ENCODE measurements around the gene TRIO.

TRIO gene

DNA sequence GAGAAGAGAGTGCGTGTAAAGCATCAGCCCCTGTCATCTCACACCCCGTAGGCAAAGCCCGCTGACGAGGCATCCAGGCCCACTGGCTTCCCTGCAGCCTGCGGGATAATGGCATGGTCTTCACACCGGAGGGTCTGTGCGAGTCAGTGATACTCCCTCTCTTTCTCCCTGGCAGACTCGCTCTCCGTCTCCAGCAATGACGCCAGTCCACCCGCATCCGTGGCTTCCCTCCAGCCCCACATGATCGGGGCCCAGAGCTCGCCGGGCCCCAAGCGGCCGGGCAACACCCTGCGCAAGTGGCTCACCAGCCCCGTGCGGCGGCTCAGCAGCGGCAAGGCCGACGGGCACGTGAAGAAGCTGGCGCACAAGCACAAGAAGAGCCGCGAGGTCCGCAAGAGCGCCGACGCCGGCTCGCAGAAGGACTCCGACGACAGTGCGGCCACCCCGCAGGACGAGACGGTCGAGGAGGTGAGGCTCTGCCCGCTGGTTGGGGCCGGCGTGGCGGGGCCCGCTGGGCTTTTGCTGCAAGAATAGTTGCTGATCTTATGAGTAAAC, 317.8 kb downstream of the TRIO start:
- DNase-seq (ENCODE audit: low spot score), result no peak

DNA sequence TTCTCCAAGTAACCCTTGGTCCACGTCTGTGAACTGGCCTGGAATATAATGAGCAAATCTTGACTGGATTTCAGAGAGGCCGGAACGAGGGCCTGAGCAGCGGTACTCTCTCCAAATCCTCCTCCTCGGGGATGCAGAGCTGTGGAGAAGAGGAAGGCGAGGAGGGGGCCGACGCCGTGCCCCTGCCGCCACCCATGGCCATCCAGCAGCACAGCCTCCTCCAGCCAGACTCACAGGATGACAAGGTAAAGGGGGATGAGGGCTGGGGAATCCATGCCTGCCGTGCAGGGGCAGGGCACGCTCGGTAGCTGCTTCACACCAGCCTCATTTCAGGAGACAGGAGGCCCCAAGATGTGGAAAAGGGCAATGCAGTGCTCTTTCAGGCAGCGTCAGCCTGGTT, 319.5 kb downstream of the TRIO start:
- DNase-seq (ENCODE audit: low spot score), result no peak

DNA sequence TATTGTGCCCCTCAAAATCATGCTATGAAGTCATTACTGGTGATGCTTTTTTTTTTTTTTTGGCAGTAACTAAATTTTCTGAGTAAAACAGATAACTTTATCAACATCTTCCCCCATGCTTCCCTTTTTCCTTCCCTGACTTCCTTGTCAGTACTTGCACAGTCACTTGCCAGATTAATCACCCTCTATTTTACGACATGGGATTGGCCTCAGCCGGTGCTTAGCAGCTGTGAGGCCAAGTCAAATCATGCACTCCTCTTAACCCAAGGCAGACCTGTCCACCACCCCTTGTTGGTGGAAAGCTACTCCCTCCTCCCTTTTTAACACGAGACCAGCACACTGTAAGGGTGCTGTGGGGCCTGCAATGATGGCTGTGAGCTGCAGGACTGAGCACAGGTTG, 320.5 kb downstream of the TRIO start:
- DNase-seq (ENCODE audit: low spot score), result peak; percentile 48

DNA sequence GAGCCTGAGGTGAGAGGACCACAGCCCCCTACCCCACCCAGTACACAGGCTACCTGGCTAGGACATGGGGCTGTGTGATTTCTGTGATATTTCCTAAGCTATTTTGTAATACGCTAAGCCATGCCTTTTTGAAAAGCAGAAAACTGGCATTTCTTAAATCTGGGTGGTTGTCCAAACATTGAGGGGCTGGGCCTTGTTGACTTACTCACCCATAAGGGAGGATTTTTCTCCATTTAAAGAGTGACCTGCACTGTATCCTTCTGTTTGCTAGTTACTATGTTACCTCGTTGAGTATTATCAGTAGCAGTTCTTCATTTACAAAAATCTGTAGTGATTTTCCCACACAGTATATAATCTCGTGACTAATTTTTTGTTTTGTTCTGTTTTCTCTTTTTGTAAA, 321.0 kb downstream of the TRIO start:
- DNase-seq (ENCODE audit: low spot score), result no peak

DNA sequence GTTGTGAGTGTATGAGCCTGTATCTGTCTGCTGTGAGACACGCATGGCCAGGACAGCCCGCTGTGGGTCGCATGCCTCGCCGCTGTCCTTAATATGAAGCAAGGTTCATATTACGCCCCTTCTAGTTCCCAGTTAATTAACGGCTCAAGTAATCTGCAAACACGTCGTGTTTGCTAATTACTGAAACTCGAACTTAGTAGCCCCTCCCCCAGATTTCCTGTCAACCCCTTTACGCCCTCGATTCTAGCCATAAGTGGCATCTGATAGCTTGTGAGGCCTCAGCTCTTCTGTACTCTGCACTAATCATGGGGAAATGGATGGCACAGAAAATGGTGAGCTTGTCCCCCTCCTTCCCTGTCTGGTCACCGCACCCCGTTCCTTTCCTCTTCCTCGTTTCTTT, 321.5 kb downstream of the TRIO start:
- DNase-seq (ENCODE audit: low spot score), result no peak

DNA sequence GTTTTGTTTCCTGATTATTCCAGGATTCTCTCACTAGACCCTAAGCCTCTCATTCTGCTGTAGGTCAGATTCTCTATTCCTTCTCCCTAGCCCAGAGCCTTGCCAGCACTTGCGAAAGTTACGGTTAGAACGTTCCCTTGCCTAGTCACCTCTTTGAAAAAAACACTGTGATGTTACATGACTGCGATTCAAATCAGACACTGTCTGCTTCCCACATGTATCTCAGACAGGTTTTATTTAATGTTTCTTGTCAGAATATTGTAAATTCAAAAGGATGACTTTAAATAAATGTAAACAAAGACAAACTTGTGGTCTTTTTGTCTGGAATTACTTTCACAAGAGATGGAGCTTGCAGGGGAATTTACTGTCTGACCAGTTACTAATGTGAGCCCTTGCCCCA, 322.0 kb downstream of the TRIO start:
- peak; percentile 60 for DNase-seq (ENCODE audit: low spot score)

DNA sequence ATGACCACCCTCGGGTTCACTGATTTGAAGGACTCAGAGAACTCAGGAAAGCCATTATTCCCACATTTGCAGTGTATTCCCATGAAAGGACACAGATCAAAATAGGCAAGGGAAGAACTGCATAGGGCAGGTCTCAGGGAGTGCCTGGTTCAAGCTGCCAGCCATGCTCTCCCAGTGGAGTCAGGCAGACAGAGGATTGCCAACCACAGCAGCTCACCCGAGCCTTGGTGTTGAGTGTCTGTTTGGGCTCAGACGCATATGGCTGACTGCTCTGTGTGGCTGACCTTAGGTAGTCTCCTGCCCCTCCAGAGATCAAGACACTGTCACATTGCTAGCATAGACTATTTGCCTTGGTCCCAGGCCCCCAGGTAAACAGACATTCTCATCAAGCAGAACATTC, 322.6 kb downstream of the TRIO start:
- DNase-seq (ENCODE audit: low spot score), result no peak

DNA sequence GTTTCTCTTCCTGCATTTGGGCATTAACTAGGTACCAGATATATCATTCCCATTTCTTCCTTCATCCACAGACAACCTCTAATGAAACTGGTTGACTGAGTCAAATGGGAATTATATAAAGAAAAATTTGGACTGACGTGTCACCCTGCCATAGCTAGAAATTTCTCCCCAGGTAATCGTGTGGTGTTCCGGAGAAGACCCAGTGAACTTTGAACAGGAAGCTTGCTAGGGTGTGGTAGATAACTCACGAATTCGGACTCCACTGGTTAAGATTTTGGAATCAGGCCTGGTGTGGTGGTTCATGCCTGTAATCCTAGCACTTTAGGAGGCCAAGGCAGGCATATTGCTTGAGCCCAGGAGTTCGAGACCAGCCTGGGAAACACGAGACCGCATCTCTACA, 324.1 kb downstream of the TRIO start:
- no peak for DNase-seq (ENCODE audit: low spot score)

DNA sequence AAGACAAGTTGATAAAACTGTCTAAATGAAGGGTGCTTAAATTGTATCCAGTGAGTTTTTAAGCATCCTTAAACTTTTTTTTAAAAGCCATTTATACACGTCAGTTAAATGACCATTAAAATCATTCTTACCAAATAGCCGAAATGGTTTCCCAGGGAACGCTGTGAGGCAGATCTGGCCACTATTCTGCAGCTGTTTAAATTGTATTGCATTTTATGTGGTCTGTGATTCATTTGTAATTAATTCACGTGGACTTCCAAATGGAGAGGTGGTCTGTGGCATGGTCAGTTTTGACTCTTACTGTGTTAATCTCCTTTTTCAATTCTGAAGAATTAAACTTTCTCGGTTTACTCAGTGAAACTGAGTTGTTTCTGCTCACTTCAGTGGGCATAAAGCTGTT, 324.7 kb downstream of the TRIO start:
- DNase-seq (ENCODE audit: low spot score), result no peak

DNA sequence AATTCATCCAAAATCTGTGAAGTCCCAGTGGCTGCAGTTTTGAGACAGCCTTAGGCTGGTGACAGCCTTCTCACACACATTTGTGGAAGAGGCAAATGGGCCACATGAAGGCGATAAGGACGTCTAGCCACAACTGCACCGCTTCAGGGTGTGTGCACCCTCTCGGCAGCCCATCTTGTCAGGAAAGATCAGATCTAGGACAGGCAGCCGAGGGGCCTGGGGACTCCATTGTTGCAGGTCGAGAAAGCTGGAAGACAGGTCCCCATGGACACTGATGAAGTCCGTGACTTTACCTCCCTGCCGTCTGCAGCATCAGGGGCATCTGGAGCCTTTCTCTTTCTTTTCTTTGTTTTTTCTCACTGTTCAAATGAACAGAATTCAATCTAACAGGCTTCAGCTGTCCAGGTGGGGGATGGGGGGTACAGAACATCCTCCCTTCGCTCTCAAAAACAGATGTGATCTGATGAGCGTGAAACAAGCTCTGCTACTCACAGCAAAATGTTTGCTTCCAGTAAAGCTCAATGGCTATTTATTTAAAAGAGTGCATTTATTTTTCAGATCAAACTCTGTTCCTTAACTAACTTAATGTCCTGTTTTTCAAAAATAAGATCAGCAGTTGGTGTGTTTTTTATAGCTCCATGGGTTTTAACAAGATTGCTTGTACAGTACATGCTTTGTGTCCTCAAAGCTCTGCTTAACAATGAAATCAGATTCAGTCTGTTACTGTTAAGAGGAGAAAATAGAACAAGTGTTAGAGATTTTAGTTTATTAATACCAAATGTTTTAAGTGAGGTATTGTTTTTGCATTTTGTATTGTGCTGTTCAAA, 326.6 kb downstream of the TRIO start:
- DNase-seq (ENCODE audit: low spot score), result no peak

DNA sequence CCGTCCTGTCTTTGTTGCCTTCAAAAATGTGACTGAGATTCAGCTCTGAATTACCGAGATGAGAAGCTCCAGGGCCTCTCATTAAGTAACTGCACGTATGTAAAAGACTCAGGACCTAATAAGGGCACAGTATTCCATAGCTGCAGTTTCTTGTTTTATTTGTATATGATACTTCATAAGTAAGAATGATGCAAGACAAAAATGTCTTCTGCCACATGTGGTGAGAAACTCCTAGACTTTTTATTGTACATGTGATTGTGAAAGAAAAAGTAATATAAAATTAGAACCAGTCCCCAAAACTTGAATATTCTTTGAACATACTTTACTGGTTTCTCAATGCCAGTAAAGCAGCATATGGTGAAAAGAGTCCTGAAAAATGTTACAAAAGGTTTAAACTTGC, 328.4 kb downstream of the TRIO start:
- no peak for DNase-seq (ENCODE audit: low spot score)

DNA sequence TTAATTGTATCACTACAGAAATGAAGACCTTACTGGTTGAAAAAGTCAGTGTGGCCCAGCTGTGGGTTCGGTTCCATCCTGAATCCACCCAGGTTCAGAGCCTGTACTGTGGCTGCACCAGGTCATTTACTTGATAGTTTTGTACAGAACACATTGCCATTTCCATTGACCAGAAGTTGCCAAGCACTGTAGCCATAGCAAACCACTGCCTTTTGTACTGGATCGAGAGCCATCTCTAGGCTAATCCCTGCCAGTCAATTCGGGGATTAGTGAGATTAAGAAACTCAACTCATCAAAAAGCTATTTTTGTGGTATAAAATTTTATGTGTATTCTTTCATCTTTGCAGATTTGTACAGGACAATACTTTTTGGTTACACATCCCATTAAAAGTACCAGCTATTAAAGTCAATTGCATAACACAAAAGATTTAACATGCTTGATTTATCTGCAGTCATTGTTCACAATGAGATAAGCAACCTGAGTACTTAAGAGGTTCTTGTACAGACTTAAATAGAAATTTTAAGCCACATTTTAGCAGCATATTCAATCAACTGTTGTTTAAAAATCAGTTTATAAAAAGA, 329.9 kb downstream of the TRIO start:
- no peak for DNase-seq (ENCODE audit: low spot score)

DNA sequence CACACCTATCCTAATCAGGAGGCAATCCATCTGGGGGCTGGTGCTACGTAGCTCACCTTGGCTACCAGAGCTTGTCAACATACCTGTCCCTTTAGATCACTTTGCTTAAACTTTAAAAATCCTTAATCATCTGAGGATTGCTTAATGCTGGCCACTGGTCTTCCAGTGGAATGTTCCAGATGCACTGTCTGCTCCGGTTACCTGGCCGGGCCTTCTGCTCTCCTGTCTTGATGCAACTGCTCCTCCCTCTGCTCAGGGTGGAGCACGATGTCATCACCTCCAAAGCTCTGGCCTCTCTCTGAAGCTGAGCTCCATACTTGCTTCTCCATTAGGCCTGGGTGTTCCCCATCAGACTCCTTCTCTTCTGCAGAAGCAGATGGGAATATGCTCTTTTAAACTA, 331.9 kb downstream of the TRIO start:
- DNase-seq (ENCODE audit: low spot score), result no peak

DNA sequence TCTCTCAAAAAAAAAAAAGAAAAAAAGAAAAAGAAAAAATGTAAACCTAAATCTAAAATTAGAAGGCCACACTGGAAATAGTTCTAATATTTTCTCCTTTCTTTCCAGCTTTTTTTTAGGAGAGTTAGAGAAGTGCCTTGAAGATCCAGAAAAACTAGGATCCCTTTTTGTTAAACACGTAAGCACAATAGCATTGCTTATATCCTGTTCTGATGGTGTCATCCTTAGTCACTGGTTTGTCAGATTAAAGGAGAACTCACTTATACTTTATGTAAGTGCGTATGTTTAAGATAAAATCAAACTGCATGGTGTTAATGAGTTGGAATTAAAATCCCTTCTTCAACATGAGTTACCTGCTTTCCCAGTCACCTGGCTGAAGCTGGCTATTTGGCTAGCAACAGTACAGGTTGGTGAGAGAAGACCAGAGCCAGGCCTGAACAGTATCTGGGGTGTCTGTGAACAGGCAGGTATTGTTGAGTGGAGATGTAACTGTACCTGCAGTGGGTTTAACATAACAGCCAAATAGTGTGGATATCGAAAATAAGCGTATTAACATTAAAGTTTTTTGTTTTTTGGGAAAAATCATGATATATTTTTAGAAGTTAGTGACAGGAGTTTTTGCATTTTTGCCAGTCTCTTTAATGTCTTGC, 333.8 kb downstream of the TRIO start:
- DNase-seq (ENCODE audit: low spot score), result no peak

DNA sequence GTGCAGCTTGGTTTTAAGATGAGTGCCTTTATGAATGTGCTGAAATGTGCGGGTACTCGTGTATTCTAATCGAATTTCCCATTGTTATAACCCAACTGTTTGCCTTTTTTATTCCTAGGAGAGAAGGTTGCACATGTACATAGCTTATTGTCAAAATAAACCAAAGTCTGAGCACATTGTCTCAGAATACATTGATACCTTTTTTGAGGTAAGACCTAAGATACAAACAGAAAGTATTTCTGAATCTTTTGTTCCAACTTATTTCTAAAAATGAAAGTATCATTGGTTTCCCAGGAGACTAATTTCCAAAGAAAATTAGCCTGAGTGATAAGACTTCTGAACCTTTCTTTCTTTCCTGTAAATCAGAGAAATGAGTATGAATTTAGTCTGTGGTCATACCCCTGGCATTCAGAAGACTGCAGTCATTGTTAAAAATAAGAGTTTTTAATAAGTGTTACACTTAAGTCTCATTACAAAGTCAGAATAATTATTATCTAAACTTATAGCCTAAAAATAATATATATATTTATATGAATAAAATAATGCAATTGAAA, 336.1 kb downstream of the TRIO start:
- DNase-seq (ENCODE audit: low spot score), result no peak

DNA sequence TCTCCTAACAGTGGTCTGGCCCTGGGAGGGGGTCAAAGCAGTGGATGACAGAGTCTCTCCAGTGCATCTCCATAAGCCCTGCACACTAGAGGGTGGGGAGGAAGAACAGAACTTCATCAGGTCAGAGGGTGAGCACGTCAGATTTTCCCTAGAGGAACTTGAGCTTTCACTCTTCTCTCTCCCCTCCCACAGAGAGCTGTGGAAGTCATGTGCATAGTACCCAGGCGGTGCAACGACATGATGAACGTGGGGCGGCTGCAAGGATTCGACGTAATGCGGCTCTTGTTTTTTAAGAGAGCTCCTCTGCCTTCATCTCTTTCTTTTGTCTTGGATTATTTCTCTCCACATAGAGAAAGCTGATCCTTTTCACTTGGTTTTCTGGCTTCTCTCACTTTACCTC, 338.2 kb downstream of the TRIO start:
- DNase-seq (ENCODE audit: low spot score), result no peak

DNA sequence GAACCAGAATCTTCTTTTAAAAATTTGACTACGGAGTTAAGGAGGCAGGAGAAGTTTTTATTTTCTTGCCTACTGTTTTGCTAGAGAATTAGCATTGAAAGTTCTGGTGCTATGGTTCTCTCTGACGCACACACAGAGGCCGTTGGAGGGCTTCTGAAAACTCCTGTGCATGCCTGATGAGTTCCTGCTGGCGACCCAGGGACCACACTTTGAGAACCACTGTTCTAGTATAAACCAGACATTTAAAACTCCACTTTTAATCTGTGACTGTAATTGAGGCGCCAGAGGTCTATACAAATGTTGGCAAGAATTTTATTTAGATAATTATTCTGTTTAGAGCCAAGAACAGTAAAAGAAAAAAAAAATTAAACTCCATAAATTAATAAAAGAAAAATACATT, 338.9 kb downstream of the TRIO start:
- no peak for DNase-seq (ENCODE audit: low spot score)

DNA sequence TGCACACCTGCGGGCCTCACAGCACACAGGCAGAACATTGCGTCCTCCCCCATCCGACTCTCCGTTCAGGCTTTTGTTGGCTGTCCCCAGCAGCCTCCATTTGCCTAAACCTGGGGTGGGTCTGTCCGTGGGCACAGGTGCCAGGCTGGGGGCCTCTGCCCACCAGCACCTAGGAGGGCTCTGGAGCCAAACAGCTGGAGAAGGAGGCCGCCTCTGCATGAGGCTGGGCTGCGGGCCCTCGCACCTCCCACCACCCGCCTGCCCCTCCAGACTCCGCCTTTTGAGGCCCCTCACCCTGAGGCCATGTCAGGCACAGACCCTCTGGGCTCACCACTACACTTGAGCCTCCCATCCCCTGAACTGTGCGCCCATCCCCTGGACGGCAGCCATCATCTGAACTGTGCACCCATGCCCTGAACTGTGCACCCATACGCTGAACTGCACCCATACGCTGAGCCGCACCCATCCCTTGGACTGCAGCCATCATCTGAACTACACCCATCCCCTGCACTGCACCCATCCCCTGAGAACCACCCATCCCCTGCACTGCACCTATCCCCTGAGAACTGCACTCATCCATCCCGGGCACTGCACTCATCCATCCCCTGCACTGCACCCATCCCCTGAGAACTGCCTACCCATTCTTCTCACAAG, 340.5 kb downstream of the TRIO start:
- DNase-seq (ENCODE audit: low spot score), result no peak

DNA sequence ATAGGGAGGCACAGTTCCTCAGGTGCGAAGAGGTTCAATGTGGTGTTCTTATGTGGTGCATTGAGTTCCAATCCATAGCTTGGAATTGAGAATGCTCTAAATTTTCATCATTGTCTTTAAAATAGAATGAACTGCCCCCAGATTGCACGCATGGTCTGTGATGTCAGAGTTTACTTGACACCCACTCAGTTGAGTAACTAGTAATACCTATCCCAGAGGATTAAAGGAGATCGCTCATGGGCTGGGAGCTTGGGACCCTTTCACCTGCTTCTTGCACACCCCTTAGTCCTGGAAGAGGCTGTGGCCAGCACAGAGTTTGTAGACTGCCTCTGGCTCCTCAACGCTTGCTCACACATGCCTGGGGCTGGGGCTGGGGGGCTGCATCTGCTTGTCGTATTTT, 343.3 kb downstream of the TRIO start:
- no peak for DNase-seq (ENCODE audit: low spot score)

DNA sequence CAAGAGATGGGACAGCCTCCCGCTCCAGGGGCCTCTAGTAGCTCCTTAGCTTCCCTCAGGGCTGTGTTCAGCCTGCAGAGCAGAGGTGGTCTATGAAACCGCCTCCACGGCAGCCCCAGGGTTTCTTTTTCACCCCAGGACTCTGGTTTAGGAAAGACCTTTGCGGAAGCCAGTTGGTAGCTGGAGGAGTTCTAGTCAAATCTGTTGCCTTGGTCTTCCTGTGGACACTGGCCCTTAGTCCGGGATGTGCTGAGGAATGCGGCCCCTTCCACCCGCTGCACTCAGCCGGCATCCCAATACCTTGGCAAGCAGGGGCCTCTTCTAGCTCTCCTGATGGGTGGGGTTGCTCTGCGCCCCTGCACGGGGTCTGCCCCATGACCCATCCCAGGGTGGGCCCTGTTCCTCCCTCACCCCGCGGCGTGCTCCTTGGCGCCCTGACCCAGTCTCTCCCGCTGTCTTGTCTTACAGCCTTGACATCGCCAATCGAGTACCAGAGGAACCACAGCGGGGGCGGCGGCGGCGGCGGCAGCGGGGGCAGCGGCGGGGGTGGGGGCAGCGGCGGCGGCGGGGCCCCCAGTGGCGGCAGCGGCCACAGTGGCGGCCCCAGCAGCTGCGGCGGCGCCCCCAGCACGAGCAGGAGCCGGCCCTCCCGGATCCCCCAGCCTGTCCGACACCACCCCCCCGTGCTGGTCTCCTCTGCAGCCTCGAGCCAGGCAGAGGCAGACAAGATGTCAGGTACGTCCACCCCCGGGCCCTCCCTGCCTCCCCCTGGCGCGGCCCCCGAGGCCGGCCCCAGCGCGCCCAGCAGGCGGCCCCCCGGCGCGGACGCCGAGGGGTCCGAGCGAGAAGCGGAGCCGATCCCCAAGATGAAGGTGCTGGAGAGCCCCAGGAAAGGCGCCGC, 344.1 kb downstream of the TRIO start:
- no peak for DNase-seq (ENCODE audit: low spot score)

DNA sequence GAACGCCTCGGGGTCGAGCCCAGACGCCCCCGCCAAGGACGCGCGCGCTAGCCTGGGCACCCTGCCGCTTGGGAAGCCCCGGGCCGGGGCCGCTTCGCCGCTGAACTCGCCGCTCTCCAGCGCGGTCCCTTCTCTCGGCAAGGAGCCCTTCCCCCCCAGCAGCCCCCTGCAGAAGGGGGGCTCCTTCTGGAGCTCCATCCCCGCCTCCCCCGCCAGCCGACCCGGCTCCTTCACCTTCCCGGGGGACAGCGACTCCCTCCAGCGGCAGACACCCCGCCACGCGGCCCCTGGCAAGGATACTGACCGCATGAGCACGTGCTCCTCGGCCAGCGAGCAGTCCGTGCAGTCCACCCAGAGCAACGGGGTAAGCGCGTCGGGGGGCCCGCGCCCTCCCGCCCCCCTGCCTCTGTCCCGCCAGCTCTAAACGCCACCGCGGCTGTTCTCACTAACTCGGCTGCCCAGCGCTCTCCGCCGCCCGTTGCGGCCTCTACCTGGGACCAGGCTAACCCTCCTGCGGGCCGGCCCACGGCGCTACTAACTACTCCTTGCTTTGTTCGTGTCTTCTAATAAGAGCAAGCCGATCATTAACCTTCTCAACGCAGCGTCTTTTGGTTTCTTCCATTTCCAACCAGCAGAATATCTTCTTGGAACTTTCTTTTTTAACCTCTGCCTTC, 344.9 kb downstream of the TRIO start:
- no peak for DNase-seq (ENCODE audit: low spot score)
